ENCODE results near the gene MAGI2. TPM values are rescaled to one million over a fixed set of nuclear protein-coding genes. Genes with fewer than 3 reads are reported as not detected.
"Not testable (repeated sequence)": the region's sequence is repeated elsewhere in the genome, so short reads cannot be mapped to it uniquely, and the experiment has no call there.

The MAGI2 gene
- total RNA-seq, 1 donor from 2014 or later: 10.7 TPM

DNA sequence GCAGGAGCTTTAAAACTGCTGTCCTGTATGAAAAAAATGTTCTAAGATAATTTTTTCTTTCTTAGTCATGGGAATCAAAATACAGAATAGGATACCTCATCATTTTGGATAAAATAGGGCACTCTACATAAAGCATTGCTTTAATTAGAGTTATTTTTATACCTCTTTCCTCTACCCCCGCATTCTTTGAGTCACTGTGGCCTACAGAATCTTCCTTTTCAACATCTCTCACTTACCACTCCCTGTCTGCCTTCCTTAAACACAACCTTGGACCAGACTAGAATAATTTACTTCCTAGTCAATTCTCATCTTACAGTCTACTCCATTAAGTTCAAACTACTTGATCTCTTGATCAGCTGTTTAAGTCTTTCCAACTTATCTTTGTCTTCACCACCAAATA lies 1192.6 kb downstream of the MAGI2 start:
- Mint-ChIP-seq H3K9me3 (ENCODE audit: unreplicated experiment) (no peaks in the 10 kb centered on the region), H3K4me3 (ENCODE audit: unreplicated experiment) (no peak overlapping the region), H3K27ac (ENCODE audit: unreplicated experiment) (no peak overlapping the region), H3K36me3 (ENCODE audit: unreplicated experiment) (no peaks in the 10 kb centered on the region), H3K4me1 (ENCODE audit: unreplicated experiment) (no peaks in the 10 kb centered on the region), H3K27me3 (ENCODE audit: unreplicated experiment) (peaks cover 2% of the 10 kb centered on the region)
- DNase-seq (ENCODE audit: extremely low spot score, unreplicated experiment): no peak
- TF ChIP-seq, protein P1, sequence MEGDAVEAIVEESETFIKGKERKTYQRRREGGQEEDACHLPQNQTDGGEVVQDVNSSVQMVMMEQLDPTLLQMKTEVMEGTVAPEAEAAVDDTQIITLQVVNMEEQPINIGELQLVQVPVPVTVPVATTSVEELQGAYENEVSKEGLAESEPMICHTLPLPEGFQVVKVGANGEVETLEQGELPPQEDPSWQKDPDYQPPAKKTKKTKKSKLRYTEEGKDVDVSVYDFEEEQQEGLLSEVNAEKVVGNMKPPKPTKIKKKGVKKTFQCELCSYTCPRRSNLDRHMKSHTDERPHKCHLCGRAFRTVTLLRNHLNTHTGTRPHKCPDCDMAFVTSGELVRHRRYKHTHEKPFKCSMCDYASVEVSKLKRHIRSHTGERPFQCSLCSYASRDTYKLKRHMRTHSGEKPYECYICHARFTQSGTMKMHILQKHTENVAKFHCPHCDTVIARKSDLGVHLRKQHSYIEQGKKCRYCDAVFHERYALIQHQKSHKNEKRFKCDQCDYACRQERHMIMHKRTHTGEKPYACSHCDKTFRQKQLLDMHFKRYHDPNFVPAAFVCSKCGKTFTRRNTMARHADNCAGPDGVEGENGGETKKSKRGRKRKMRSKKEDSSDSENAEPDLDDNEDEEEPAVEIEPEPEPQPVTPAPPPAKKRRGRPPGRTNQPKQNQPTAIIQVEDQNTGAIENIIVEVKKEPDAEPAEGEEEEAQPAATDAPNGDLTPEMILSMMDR (IDR thresholded peaks at IDR 0.05): no peak

DNA sequence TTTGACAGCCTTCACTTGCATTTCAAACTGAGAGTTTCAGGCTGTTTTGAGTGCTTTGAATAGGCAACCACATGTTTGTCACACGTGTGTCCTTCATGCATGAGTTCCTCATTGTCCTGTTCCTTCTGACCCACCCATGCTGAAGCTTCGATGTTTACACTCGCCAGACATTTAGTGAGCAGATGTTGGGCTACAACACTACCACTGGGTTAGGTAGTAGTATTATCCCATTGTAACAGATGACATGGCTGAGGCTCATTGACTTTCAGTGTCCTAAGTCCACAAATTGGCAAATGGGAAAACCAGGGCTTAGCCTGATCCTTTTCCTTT lies 1198.8 kb downstream of the MAGI2 start:
- Mint-ChIP-seq H3K9me3 (ENCODE audit: unreplicated experiment) (no peaks in the 10 kb centered on the region), H3K27ac (ENCODE audit: unreplicated experiment) (no peak overlapping the region), H3K4me1 (ENCODE audit: unreplicated experiment) (no peaks in the 10 kb centered on the region), H3K4me3 (ENCODE audit: unreplicated experiment) (no peak overlapping the region), H3K36me3 (ENCODE audit: unreplicated experiment) (no peaks in the 10 kb centered on the region), H3K27me3 (ENCODE audit: unreplicated experiment) (no peaks in the 10 kb centered on the region)
- TF ChIP-seq, protein P1 (IDR thresholded peaks at IDR 0.05): no peak
- no peak for DNase-seq (ENCODE audit: extremely low spot score, unreplicated experiment)

DNA sequence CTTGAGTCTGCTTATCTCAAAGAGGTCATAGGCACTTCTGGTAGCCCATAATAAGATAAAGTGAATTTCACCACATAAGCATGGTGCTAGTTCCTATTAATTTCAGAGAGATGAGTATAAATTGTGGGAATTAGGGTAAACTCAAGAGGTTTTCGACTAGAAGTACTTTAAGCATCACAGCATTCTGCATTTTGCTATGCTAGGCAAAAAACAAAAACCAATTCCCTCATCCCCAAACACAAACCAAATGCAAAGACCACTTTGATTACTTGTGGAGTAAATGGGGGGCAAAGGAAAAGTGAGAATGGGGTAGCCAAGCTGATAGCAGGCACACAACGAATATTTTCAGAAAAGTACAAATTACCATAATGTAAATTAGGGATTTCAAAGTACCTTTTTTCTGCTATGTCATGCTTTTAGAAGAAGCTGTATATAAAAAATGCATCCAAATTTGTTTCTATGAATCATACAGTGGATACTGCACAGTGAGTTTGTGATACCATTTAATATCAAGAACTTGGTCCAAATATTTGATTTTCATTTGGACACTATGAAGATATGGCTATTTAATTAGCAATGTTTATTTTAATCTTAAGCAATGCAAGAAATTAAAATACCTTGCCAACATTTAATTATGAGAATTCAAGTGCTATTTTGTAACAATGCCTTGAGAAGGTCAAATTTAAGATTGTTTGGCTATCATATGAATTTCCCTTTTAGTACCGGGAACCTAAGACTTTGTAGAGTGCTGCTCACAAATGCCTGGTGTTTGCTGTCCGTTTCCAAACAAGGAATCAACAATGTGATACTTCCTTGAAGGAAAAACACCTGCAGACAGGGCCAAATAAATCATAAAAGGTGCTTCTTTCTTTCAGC lies 1199.4 kb downstream of the MAGI2 start:
- TF ChIP-seq, protein P1 (IDR thresholded peaks at IDR 0.05): no peak
- peaks cover under 1% of the 10 kb centered on the region for H3K9me3 Mint-ChIP-seq (ENCODE audit: unreplicated experiment)

DNA sequence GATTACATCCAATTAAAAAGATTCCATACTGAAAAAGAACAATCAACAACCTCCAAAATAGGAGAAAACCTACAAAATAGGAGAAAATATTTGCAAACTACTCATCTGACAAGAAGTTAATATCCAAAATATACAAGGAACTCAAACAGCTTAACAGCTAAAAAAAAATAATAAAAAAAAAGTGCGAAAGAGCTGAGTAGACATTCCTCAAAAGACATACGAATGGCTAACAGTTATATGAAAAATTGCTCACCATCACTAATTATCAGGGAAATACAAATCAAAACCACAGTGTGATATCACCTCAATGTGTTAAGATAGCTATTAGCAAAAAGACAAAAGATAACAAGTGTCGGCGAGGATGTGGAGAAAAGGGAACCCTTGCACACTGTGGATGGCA lies 1204.6 kb downstream of the MAGI2 start:
- Mint-ChIP-seq H3K27ac (ENCODE audit: unreplicated experiment) (no peak overlapping the region), H3K27me3 (ENCODE audit: unreplicated experiment) (no peaks in the 10 kb centered on the region), H3K4me3 (ENCODE audit: unreplicated experiment) (no peak overlapping the region), H3K36me3 (ENCODE audit: unreplicated experiment) (peaks cover 2% of the 10 kb centered on the region), H3K9me3 (ENCODE audit: unreplicated experiment) (peaks cover 20% of the 10 kb centered on the region), H3K4me1 (ENCODE audit: unreplicated experiment) (no peaks in the 10 kb centered on the region)
- TF ChIP-seq, protein P1 (IDR thresholded peaks at IDR 0.05): no peak
- no peak for DNase-seq (ENCODE audit: extremely low spot score, unreplicated experiment)

More for the DNA sequence above, 1199.4 kb downstream of the MAGI2 start:
- Mint-ChIP-seq H3K27me3 (ENCODE audit: unreplicated experiment) (no peaks in the 10 kb centered on the region), H3K4me1 (ENCODE audit: unreplicated experiment) (no peaks in the 10 kb centered on the region), H3K36me3 (ENCODE audit: unreplicated experiment) (no peaks in the 10 kb centered on the region), H3K4me3 (ENCODE audit: unreplicated experiment) (no peak overlapping the region), H3K27ac (ENCODE audit: unreplicated experiment) (no peak overlapping the region)
- DNase-seq (ENCODE audit: extremely low spot score, unreplicated experiment): no peak

DNA sequence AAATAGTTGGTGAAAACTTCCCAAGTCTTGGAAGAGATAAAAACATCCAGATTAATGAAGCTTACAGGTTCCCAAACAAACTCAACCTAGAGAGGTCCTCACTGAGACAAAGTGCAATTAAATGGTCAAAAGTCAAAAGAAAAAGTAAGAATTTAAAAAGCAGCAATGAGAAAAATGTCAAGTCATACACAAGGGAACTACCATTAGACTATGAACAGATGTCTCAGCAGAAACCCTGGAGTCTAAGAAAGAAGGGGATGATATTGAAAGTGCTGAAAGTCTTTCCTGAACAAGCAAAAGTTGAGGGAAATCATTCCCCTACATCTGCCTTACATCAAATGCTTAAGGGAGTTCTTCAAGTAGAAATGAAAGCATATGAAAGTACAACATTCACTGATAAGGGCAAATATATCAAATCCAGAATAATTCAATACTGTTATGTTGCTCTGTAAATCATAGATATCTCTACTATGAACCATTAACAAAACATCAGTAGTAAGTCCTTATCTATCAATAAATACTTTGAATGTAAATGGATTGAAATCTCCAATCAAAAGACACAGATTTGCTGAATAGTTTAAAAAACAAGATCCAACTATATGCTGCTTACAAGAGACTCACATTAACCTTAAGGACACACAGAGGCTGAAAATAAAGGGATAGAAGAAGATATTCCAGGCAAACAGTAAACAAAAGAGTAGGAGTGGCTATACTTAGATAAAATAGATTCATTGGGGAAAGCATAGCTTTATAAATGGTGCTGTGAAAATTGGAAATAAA lies 1205.4 kb downstream of the MAGI2 start:
- peaks cover 2% of the 10 kb centered on the region for H3K36me3 Mint-ChIP-seq (ENCODE audit: unreplicated experiment)
- no peak overlapping the region for H3K4me3 Mint-ChIP-seq (ENCODE audit: unreplicated experiment)
- H3K9me3 Mint-ChIP-seq (ENCODE audit: unreplicated experiment): peaks cover 20% of the 10 kb centered on the region
- H3K4me1 Mint-ChIP-seq (ENCODE audit: unreplicated experiment): no peaks in the 10 kb centered on the region
- no peaks in the 10 kb centered on the region for H3K27me3 Mint-ChIP-seq (ENCODE audit: unreplicated experiment)
- H3K27ac Mint-ChIP-seq (ENCODE audit: unreplicated experiment): no peak overlapping the region
- no peak for DNase-seq (ENCODE audit: extremely low spot score, unreplicated experiment)
- TF ChIP-seq, protein P1 (IDR thresholded peaks at IDR 0.05): no peak

DNA sequence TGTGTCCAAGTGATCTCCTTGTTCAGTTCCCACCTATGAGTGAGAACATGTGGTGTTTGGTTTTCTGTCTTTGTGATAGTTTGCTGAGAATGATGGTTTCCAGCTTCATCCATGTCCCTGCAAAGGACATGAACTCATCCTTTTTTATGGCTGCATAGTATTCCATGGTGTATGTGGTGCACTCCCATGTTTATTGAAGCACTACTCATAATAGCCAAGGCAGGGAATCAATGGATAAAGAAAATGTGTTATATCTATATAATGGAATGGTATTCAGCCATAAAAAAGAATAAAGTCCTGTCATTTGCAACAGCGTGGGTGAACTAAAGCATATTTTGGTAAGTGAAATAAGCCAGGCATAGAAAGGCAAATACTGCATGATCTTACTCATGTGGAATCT lies 1213.3 kb downstream of the MAGI2 start:
- DNase-seq (ENCODE audit: extremely low spot score, unreplicated experiment); H3K27me3 Mint-ChIP-seq (ENCODE audit: unreplicated experiment); H3K4me3 Mint-ChIP-seq (ENCODE audit: unreplicated experiment); H3K27ac Mint-ChIP-seq (ENCODE audit: unreplicated experiment); H3K4me1 Mint-ChIP-seq (ENCODE audit: unreplicated experiment); H3K36me3 Mint-ChIP-seq (ENCODE audit: unreplicated experiment); H3K9me3 Mint-ChIP-seq (ENCODE audit: unreplicated experiment): not testable (repeated sequence)

All from osteocyte (in vitro differentiated cells).